Measurements from ENCODE around the gene SESN1. TPM values are rescaled to one million over a fixed set of nuclear protein-coding genes. Genes with fewer than 3 reads are reported as not detected.
"Not testable (repeated sequence)": the region's sequence is repeated elsewhere in the genome, so short reads cannot be mapped to it uniquely, and the experiment has no call there.

SESN1 gene
- total RNA-seq, 4 donors from 2014 or later, result 73.3 to 253 (median 128) TPM

DNA sequence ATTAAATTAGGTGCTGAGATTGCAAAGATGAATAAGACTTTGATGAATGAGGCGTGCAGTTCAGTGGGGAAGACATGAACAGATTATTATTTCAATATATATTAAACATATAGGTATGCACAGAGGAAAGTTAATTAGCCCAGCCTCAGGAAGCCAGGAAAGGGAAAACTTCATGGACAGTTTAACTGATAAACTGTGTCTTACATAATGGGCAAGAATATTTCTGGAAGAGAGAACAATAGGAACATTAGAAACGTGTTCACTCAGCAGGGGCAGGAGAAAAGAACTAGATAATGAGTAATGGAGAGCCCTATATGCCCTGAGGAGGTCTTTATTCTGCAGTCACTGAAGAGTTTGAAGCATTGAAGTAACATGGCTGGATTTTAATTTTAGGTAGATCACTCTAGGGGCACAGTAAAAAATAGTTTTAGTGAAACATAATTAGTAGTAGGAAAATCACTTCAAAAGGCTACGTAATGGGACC lies 24.3 kb upstream of the SESN1 start:
- Histone ChIP-seq H3K36me3 (no peaks in the 10 kb centered on the region), H3K27me3 (no peaks in the 10 kb centered on the region), H3K27ac (no peak overlapping the region), H3K9me3 (no peaks in the 10 kb centered on the region), H3K4me3 (no peak overlapping the region), H3K4me1 (peaks cover 26 to 46% of the 10 kb centered on the region in 2 donors)
- in situ Hi-C loops (cut with MboI; ENCODE audit: low sequenced_read_pairs in 4 of 4) (loop anchor here in 1 of 4 donors (25.0 kb wide), 1 partner anchor 832 kb away; the partner anchor contains the start of gene AFG1L), intact Hi-C loops (cut with DNase I; ENCODE audit: low total_unique reads) (no loop called here)
- TF ChIP-seq, protein P1, sequence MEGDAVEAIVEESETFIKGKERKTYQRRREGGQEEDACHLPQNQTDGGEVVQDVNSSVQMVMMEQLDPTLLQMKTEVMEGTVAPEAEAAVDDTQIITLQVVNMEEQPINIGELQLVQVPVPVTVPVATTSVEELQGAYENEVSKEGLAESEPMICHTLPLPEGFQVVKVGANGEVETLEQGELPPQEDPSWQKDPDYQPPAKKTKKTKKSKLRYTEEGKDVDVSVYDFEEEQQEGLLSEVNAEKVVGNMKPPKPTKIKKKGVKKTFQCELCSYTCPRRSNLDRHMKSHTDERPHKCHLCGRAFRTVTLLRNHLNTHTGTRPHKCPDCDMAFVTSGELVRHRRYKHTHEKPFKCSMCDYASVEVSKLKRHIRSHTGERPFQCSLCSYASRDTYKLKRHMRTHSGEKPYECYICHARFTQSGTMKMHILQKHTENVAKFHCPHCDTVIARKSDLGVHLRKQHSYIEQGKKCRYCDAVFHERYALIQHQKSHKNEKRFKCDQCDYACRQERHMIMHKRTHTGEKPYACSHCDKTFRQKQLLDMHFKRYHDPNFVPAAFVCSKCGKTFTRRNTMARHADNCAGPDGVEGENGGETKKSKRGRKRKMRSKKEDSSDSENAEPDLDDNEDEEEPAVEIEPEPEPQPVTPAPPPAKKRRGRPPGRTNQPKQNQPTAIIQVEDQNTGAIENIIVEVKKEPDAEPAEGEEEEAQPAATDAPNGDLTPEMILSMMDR (IDR thresholded peaks at IDR 0.05 in 4 of 5, conservative IDR thresholded peaks at IDR 0.05 in 1 of 5), result no peak
- TF ChIP-seq POLR2A (IDR thresholded peaks at IDR 0.05), result no peak
- DNase-seq (no peak), ATAC-seq (no peak)

DNA sequence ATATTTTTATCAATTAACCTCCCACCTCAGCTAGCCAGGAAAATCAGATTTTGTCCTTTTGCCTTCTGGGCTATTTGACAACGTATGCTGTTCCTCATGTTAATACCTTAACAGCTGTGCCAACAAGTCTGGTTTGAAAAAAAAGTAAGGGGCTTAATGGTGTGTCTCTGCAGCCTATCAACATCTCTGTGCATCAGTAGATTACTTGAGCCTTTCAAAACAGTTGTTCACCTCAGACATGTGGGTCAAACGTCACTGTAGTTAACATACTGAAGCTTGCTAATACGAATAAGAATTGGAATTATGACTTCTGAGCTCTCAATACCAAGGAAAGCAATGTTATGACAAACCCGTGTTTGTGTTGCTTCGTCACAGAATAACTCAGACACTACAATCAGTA lies 23.7 kb upstream of the SESN1 start:
- no peak overlapping the region for H3K4me3 ChIP-seq
- H3K27me3 ChIP-seq, result no peaks in the 10 kb centered on the region
- in situ Hi-C loops (cut with MboI; ENCODE audit: low sequenced_read_pairs in 4 of 4) (loop anchor here in 1 of 4 donors (25.0 kb wide), 1 partner anchor 831 kb away; the partner anchor contains the start of gene AFG1L), intact Hi-C loops (cut with DNase I; ENCODE audit: low total_unique reads) (no loop called here)
- DNase-seq (no peak), ATAC-seq (no peak)
- H3K9me3 ChIP-seq, result no peaks in the 10 kb centered on the region
- H3K27ac ChIP-seq, result no peak overlapping the region
- no peak for TF ChIP-seq POLR2A (IDR thresholded peaks at IDR 0.05)
- TF ChIP-seq, protein P1 (IDR thresholded peaks at IDR 0.05 in 4 of 5, conservative IDR thresholded peaks at IDR 0.05 in 1 of 5), result no peak
- H3K36me3 ChIP-seq, result no peaks in the 10 kb centered on the region
- H3K4me1 ChIP-seq, result peaks cover 26 to 46% of the 10 kb centered on the region in 2 donors

DNA sequence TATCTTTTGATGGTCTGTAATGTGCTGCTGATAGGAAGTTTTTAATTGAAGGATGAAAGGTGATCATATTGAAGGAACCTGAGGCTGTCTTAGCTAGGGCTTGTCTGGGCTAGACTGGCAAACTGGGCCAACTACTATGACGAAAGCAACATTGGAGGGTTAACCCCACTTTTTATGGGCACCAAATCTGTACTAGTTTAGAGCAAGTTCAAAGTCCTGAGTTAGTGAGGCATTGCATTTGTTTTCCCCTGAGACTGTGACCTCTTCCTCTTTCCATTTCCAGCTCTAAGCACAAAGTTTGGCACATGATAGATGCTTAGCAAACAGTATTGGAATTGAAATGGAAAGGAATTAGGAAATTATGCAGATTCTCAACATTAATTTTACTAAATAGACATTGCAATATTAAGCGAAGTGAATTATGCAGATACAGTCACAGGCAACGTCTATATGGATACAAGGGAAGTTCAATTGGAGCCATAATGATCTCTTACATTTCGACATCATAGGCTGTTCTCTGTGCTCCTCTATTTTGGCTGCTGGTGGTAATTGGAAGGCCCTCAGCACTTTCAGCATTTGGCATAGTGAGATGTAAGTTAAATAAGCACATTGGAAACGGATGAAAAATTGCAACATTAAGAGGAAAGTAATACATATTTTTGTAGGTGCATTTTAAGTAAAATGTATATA lies 22.8 kb upstream of the SESN1 start:
- Histone ChIP-seq H3K27me3 (no peaks in the 10 kb centered on the region), H3K36me3 (no peaks in the 10 kb centered on the region), H3K4me3 (no peak overlapping the region), H3K9me3 (no peaks in the 10 kb centered on the region), H3K4me1 (peaks cover 26 to 46% of the 10 kb centered on the region in 2 donors), H3K27ac (no peak overlapping the region)
- in situ Hi-C loops (cut with MboI; ENCODE audit: low sequenced_read_pairs in 4 of 4) (loop anchor here in 1 of 4 donors (25.0 kb wide), 1 partner anchor 830 kb away; the partner anchor contains the start of gene AFG1L), intact Hi-C loops (cut with DNase I; ENCODE audit: low total_unique reads) (no loop called here)
- no peak for TF ChIP-seq POLR2A (IDR thresholded peaks at IDR 0.05)
- TF ChIP-seq, protein P1 (IDR thresholded peaks at IDR 0.05 in 4 of 5, conservative IDR thresholded peaks at IDR 0.05 in 1 of 5), result no peak
- ATAC-seq, result peak in 1 of 2 donors; percentile 23
- DNase-seq, result no peak

DNA sequence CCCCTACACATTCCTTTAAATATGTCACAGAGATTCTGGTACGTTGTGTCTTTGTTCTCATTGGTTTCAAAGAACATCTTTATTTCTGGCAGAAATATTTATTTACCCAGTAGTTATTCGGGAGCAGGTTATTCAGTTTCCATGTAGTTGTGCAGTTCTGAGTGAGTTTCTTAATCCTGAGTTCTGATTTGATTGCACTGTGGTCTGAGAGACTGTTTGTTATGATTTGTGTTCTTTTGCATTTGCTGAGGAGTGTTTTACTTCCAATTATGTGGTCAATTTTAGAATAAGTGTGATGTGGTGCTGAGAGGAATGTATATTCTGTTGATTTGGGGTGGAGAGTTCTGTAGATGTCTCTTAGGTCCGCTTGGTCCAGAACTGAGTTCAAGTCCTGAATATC lies 18.0 kb upstream of the SESN1 start:
- DNase-seq; H3K27ac ChIP-seq; intact Hi-C loops (cut with DNase I; ENCODE audit: low total_unique reads); H3K36me3 ChIP-seq; H3K9me3 ChIP-seq; ATAC-seq; H3K4me3 ChIP-seq; H3K4me1 ChIP-seq; H3K27me3 ChIP-seq: not testable (repeated sequence)
- in situ Hi-C loops (cut with MboI; ENCODE audit: low sequenced_read_pairs in 4 of 4), result loop anchor here in 1 of 4 donors (25.0 kb wide), 1 partner anchor 825 kb away; the partner anchor contains the start of gene AFG1L

DNA sequence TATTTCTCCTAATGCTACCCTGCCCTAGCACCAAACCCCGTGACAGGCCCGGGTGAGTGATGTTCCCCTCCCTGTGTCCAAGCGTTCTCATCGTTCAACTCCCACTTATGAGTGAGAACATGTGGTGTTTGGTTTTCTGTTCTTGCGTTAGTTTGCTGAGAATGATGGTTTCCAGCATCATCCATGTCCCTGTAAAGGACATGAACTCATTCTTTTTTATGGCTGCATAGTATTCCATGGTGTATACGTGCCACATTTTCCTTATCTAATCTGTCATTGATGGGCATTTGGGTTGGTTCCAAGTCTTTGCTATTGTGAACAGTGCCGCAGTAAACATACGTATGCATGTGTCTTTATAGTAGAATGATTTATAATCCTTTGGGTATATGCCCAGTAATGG lies 15.0 kb upstream of the SESN1 start:
- DNase-seq; H3K4me3 ChIP-seq; H3K9me3 ChIP-seq; ATAC-seq; H3K27ac ChIP-seq; H3K4me1 ChIP-seq; intact Hi-C loops (cut with DNase I; ENCODE audit: low total_unique reads); H3K36me3 ChIP-seq; H3K27me3 ChIP-seq: not testable (repeated sequence)
- in situ Hi-C loops (cut with MboI; ENCODE audit: low sequenced_read_pairs in 4 of 4), result loop anchor here in 1 of 4 donors (25.0 kb wide), 1 partner anchor 822 kb away; the partner anchor contains the start of gene AFG1L
